Activated T-cell treated with anti-CD3 and anti-CD28 coated beads, Interleukin-2, amount 50 U/mL, for 48 hours (primary cell): ENCODE data around the gene POU2F2.

Experiments used
- DNase-seq, 2 experiments: peaks; one replicate each; pipeline ENCODE4 v3.0.0-alpha.2; 2020

POU2F2 gene

GRCh38 chr19:42132030-42132628 is at the start of gene POU2F2:
Gene POU2F2 (minus strand): TSS chr19:42132446. CDS start chr19:42132411, 35 bp downstream.
- DNase-seq, result peak; percentile 86 to 88

DNA sequence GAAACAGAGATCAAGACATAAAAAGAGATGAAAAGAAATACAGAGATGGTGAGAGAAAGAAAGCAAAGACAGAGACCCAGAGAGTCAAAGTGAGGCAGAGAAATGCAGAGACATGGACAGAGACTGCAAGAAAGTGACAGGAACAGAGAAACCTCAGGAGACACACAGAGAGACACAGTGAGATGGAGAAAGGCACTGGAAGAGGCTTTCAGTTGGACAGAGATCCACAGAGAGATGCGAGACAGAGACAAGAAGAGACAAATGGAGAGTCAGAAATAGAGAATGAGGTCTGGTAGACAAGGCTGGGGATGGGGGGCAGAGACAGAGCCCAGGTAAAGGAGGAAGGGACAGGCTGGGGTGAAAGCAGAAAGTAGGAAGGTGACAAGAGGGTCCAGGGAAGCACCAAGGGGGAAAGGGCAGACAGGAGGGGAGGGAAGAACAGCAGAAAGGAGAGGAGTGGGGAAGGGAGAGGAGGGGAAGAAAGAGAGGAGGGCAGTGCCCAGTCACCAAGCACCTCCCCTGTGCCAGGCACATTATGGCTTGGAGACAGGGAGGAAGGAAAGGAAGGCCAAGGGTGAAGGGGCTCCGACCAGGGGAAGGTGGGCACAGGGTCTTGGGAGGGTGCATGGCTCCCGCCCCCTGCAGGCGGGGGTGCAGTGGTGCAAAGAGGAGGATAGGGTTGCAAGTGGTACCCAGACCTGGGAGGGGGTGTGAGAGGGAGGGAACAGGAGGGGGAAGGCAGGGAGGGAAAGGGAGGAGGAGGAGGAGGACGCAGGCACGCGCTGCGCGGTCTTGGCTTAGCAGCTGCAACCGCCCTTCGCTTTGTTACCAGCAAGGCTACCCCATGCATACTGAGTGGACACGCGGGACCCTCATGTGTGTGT is 46.8 kb upstream of the POU2F2 start:
- peak in 1 of 2 experiments; percentile 48 for DNase-seq

- DNase-seq, result no peak
These were observed 45.4 kb upstream of the POU2F2 start for GRCh38 chr19:42177686-42178019.

GRCh38 chr19:42176990-42177685 is 44.9 kb upstream of the POU2F2 start:
- DNase-seq, result peak; percentile 76 to 87

GRCh38 chr19:42176649-42176989 is 44.4 kb upstream of the POU2F2 start:
- peak in 1 of 2 experiments; percentile 47 for DNase-seq

DNA sequence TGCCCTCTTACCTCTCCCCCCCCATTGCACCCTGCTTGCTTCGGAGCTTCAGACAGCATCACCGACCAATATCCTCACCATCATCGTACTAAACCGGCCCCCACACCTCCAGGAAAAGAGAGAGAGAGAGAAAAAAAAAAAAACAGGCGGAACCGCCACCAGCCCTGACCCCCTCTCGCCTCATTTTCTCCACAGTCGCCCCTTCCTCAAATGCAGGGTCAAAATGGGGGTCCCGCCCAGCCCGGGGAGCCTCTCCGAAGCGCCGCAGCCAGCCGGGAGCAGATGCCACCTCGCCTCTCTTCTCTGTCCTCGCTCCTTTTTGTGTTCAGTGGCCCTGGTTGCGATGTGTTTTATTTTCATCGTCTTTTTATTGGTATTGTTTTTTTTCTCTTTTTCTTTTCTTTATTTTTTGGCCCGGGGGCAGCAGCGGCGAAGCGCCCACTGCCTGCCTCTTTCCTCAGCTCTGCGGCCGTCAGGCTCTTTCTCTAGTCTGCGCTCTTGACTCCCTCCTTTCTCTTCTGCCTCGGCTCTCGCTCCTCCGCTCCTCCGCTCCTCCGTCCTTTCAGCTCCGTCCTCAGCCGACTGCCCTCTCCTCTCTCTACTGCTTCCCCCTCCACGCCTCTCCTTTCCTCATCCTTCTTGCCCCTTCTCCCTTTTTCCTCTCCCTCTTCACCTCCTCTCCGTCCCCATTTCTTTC is 43.9 kb upstream of the POU2F2 start:
- peak in 1 of 2 experiments; percentile 47 for DNase-seq

- no peak for DNase-seq
These were observed 42.9 kb upstream of the POU2F2 start for GRCh38 chr19:42174958-42175734.

DNA sequence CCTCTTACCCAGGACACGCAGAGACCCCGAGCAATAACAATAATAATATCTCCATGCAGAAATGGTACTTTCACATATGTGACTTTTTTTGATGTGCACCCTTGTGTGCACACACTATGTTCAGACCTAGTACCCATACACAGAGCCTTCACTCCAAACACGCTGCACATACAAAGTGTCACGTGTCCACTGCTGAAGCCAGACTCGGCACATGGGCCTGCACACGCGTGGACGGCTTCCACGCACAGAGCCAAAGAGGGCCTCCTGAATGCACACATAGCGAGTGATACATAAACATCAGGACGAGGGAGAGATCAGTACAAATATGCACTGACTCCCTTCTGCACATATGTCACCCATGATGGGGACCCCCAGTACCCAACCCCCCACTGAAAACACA is 41.9 kb upstream of the POU2F2 start:
- DNase-seq, result no peak

DNA sequence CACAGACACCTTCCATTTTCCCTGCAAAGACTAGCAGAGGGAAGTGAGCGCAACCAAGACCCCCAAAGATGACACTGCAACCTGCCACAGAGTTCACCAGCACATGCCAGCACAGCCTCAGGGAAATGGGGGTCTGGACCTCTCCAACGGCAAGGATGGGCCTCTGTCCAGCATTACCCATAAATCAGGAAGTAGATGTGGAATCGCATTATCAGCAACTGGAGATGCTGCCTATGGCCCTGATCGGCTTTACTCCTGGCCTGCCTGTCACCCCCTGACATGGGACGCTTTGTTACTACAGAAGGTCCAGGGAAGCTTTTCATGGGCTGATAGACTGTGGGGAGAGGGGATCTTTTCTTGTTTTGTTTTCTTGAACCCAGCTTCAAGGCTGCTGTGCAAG is 41.4 kb upstream of the POU2F2 start:
- no peak for DNase-seq

GRCh38 chr19:42172261-42172660 is 40.0 kb upstream of the POU2F2 start:
- no peak for DNase-seq

- no peak for DNase-seq
These were observed 38.5 kb upstream of the POU2F2 start for GRCh38 chr19:42170715-42171114.

DNA sequence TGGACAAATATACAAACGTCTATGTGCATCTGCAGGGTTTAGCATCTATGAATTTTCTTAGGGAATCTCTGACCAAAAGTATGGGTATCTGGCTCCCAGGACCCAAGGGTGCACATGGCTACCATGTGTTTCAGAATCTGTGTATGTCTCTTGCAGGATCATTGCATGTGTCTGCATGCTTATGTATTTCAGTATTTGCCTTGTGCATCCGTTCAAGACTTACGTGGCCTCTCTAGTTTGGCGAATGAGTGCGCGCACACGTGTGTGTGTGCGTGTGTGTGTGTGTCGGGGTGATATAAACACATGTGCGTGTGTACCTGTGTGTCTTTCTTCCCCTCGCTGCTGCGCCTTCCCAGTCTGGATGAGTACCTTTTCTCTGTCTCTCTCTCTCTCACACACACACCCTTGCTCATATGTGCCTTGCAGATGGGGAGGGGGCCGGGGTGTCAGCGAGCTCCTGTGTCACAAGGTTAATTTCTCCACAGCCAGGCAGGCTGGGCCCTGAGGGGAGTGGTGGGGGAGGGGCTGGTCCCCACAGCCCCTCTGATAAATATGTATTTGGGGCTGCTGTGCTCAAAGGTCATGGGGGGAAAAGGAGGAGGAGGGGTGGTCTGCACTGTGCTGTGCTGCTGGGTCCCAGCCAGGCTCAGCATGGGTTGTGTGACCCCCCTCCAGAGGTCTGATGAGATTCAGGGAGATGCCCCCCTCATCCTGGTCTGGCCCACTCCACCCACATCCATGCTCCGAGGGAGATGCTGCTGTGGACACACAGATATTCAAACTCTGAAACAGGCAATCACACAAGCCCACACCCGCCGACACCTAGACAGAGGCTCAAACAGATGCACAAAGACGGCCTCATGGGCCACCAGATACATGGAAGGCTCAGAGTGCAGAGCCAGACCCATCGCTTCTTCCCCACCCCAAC is 37.5 kb upstream of the POU2F2 start:
- DNase-seq, result no peak

DNA sequence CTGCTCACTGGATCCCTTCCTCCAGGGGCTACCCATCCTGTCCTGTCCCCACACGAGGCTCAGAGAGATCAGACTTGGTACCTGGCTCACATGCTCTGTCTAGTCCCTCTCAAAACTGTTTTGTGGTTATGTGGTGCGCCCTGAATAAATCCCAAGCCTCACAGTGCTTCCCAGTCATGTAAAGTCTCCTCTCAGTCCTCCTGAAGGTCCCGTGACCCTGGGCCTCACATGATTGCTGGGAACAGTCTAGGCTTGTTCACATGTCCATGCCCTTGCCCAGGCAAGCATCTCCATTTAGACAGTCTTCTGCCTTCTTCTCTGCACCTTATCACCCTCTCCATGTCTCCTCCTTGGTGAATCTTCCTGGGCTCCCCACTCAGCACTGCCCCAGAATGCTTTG is 36.0 kb upstream of the POU2F2 start:
- DNase-seq, result no peak

GRCh38 chr19:42166316-42166715 is 34.1 kb upstream of the POU2F2 start:
- no peak for DNase-seq

- DNase-seq, result no peak
These were observed 32.9 kb upstream of the POU2F2 start for GRCh38 chr19:42165146-42165545.

DNA sequence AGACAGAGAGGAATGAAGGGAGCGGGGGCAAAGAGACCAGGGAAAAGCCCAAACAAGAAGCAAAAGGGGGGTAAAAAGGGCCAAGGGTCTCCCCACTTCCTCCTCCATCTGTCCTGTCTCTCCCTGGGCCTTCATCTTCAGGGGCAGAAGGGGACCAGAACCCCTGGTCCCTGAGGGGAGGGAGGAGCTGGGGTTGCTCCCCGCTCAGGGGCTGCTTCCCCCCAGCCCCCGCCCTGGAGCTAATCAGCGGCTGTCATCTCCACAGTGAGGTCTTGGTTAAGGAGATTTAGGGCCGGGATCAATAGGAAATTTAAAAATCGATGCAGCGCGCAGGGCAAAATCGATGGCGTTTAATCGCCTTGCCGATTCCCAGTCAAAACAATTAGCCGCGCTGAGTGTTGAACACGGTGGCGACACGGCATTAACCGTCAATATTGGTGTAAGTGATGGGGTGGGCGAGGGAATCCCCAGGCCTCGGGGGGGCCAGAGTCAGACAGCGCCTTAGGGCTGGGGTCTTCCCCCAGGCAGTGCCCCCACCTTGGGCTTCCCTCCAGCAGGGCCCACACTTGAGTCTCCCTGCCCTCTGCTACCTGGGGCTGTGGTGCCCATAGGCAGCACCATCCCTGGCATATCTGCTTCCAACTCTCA is 29.5 kb upstream of the POU2F2 start:
- DNase-seq, result no peak

- no peak for DNase-seq
These were observed 27.7 kb upstream of the POU2F2 start for GRCh38 chr19:42159942-42160341.

DNA sequence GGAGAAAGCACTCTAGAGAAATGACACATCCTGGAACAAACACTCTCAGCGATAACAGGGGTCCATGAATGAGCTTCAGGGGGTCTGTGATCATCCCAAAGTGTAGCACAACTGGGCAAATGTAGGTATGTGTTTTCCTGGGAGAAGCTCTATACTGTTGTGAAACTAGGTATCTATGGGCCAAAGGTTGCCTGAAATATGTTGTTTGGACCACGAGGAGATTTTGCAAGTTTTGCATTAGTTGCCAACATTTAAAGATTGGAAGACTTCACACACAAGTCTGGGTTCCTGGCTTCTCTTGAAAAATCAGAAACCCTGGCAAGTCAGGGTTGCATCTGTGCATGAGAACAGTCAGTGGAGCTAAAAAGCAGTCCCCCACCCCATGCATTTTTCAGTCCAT is 26.7 kb upstream of the POU2F2 start:
- DNase-seq, result no peak

DNA sequence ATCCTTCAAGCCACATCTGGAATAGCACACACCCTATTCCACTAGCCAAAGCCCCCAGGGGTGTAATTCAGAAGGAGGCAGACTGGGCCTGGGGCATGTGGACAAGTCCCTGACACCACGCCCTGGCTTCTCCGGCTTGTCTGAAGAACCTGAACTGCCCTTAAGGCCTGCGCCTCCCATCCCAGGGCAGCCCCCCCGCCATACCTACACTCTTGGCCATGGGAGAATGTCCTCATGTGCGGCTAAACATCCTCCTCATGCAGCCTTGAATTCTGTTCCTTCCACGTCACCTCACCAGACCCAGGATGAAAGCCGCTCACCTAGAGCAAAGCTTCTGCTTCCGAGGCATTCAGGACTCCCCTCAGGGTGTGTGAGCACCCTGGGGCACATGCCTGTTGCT is 24.3 kb upstream of the POU2F2 start:
- DNase-seq, result no peak

DNA sequence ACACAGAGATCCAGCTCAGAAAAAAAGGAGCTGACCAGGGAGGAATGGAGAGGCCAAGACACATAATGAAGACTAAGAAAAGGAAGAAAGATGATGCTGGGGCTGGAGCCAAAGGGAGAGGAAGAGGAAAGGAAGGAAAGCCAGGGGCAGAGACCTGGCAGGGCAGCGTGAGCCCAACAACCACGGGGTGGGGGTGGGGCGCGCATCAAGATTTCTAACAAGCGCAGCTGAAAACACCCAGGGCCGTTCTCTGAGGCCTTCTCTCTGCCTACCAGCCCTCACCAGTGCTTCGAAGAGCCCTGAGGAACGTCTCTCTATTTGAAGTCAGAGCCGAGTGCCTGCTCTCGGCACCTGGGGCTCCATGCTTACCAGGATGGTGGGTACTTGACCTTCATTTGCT is 23.6 kb upstream of the POU2F2 start:
- no peak for DNase-seq
